ENCODE results near the gene DCC. TPM values are rescaled to one million over a fixed set of nuclear protein-coding genes. Genes with fewer than 3 reads are reported as not detected.

Gene DCC
- total and polyA plus RNA-seq, 12 donors = under 0.01 to 0.89 (median 0.09) TPM; not detected in 8

DNA sequence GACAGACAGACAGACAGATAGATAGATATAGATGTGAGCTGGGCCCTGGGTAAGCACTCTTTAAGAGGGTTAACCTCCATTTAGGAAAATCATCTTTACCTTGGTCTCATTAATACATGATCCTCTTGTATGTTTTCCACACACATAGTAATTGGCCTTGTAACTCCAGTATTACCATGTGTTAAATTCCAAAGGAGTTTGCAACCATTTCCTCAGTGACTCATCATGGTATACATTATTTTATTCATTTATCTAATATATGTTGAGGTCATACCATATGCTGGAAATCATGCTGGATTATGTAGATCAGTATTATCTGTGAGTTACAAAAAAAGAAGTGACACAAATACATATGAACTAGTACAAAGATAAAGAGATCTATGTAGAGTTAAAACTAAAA lies 504.3 kb downstream of the DCC start:
- H3K27ac ChIP-seq = no peak overlapping the region
- H3K4me3 ChIP-seq = no peak overlapping the region
- H3K27me3 ChIP-seq = no peaks in the 10 kb centered on the region
- intact Hi-C loops (cut with DNase I) = no loop called here
- H3K9me3 ChIP-seq = no peaks in the 10 kb centered on the region
- TF ChIP-seq, protein P1, sequence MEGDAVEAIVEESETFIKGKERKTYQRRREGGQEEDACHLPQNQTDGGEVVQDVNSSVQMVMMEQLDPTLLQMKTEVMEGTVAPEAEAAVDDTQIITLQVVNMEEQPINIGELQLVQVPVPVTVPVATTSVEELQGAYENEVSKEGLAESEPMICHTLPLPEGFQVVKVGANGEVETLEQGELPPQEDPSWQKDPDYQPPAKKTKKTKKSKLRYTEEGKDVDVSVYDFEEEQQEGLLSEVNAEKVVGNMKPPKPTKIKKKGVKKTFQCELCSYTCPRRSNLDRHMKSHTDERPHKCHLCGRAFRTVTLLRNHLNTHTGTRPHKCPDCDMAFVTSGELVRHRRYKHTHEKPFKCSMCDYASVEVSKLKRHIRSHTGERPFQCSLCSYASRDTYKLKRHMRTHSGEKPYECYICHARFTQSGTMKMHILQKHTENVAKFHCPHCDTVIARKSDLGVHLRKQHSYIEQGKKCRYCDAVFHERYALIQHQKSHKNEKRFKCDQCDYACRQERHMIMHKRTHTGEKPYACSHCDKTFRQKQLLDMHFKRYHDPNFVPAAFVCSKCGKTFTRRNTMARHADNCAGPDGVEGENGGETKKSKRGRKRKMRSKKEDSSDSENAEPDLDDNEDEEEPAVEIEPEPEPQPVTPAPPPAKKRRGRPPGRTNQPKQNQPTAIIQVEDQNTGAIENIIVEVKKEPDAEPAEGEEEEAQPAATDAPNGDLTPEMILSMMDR (IDR thresholded peaks at IDR 0.05) = no peak
- ATAC-seq = no peak
- no peaks in the 10 kb centered on the region for H3K4me1 ChIP-seq
- DNase-seq = no peak
- no peaks in the 10 kb centered on the region for H3K36me3 ChIP-seq

DNA sequence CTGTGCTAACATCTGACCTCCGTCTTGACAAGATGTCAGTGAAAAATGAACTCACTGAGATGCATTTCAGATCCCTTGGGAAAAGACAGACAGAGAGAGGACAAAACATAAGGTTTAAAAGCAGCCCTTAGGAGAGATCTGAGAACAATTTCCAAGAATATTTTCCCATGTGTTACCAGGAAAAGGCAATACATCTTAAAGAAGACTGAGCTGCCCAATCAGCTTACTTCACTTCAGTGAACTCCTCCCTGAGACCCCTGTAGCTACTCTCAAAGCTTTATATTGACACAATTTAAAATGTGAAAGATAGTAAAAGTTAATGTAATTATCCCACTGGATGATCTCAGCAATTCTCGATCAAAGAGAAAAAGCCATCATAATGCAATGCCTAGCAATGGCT lies 505.0 kb downstream of the DCC start:
- no peaks in the 10 kb centered on the region for H3K9me3 ChIP-seq
- TF ChIP-seq, protein P1 (IDR thresholded peaks at IDR 0.05) = no peak
- H3K4me3 ChIP-seq = no peak overlapping the region
- H3K4me1 ChIP-seq = no peaks in the 10 kb centered on the region
- ATAC-seq (no peak), DNase-seq (no peak)
- intact Hi-C loops (cut with DNase I) = no loop called here
- no peaks in the 10 kb centered on the region for H3K27me3 ChIP-seq
- 69 to 70% methylated on average over 2 of the region's 2 CpGs for WGBS, 2 donors
- H3K27ac ChIP-seq = no peak overlapping the region
- no peaks in the 10 kb centered on the region for H3K36me3 ChIP-seq

DNA sequence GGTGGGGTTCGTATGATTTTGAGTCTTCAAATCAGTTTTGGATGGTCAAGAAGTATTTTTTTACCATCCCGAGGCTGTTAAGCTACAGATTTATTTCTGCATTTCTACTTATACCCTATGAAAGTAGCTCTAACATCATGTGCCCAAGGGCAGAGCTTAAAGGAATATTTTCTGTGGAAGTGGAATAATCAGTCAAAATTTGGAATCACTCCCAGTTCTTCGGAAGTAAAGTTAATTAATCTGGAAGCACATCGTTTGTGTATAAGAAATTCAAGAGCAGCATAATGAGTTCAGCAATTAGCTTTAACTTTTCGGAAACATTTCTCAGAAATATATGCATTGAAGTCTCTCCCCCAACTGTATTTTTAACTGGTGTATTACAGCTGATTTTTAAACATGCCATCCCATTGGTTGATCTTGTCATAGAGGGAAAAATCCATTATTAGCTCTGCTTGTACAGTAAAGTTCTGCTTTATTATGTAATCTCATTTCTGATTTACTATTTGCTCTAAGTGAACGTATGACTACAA lies 510.1 kb downstream of the DCC start:
- WGBS, 2 donors = 63 to 74% methylated on average over 6 of the region's 6 CpGs
- intact Hi-C loops (cut with DNase I) = no loop called here
- Histone ChIP-seq H3K27me3 (no peaks in the 10 kb centered on the region), H3K4me1 (no peaks in the 10 kb centered on the region), H3K9me3 (no peaks in the 10 kb centered on the region), H3K36me3 (no peaks in the 10 kb centered on the region), H3K27ac (no peak overlapping the region), H3K4me3 (no peak overlapping the region)
- DNase-seq = no peak
- ATAC-seq = no peak
- TF ChIP-seq, protein P1 (IDR thresholded peaks at IDR 0.05) = no peak

DNA sequence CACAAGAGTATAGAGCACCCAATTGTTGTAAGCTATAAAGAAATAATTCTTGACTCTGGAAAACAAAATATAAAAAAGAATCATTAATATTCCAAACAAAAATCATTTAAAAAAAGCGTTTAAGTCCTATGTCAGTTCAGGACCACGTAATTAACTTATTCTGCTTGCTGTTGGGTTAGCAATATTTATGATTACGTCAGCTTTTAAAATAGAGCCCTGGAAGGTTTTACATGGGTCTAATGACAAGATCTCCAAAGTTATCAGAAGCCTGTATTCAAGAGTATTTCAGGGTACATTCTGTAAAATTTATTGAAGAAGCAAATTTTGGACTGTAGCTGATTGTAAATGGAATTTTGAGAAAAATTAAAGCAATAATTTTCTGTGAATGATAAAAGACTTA lies 521.6 kb downstream of the DCC start:
- intact Hi-C loops (cut with DNase I) = no loop called here
- Histone ChIP-seq H3K27ac (no peak overlapping the region), H3K36me3 (no peaks in the 10 kb centered on the region), H3K27me3 (no peaks in the 10 kb centered on the region), H3K4me1 (no peaks in the 10 kb centered on the region), H3K4me3 (no peak overlapping the region), H3K9me3 (peaks cover 0 to 9% (median 0%) of the 10 kb centered on the region in 11 donors)
- WGBS, 2 donors = 64 to 80% methylated on average over 3 of the region's 3 CpGs
- DNase-seq (no peak), ATAC-seq (no peak)
- TF ChIP-seq, protein P1 (IDR thresholded peaks at IDR 0.05) = no peak
